ENCODE measurements around the gene HMX3. TPM values are rescaled to one million over a fixed set of nuclear protein-coding genes. Genes with fewer than 3 reads are reported as not detected.

HMX3 gene
- total and polyA plus RNA-seq, 2 experiments from 2014 or later = 0.35 TPM; not detected in 1

DNA sequence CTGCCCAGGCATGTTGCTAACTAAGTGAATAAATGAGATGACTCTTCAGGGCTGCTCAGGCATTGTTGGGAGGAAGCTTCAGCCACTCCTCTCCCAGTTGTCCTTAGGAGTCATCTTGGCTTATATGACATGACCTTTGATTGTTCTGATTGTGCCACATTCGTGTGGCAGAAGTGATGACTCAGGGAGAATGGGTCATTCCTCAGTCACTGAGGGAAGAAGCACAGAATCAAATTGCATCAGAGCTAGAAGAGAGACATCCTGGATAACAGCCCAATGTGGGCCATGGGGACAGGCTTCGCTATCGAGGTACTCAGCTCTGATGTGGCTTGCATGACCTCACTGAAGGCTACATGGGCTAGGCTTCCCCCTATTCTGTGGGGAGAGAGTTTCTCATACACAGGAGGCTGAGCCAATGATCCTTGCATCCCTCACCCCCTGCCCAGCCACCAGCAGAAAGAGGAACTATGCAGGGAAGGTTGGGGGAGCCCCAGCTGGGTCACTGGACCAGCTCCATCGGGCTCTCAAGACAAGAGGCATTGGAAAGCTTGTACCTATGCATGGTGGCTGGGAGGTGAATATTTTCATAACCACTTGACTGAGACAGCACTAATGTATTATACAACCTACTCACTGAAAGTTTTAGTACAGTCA, 6.0 kb upstream of the HMX3 start:
- no peaks in the 10 kb centered on the region for H3K36me3 ChIP-seq (ENCODE audit: insufficient read depth)
- no peak overlapping the region for H3K4me3 Mint-ChIP-seq

More for the DNA sequence above, 6.0 kb upstream of the HMX3 start:
- Histone ChIP-seq H3K9me2 (ENCODE audit: insufficient read depth) (no peaks in the 10 kb centered on the region), H3K27me3 (ENCODE audit: insufficient read depth) (peaks cover 65% of the 10 kb centered on the region), H3F3A (replicated peaks; ENCODE audit: low read depth) (peaks cover 18% of the 10 kb centered on the region; the same call in 1 of the 2 replicates), H4K20me1 (replicated peaks; ENCODE audit: insufficient read depth) (no peaks in the 10 kb centered on the region; the same call in 1 of the 2 replicates), H3K79me2 (replicated peaks; ENCODE audit: insufficient read depth) (no peaks in the 10 kb centered on the region), H2AFZ (no peak overlapping the region), H3K4me3 (no peak overlapping the region), H3K4me1 (ENCODE audit: insufficient read depth) (peaks cover 11% of the 10 kb centered on the region), H3K4me2 (no peak overlapping the region), H3K27ac (ENCODE audit: low read depth) (no peak overlapping the region)
- Mint-ChIP-seq H3K36me3 (ENCODE audit: low read depth) (no peaks in the 10 kb centered on the region; the same call in 2 of the 3 replicates), H3K9me3 (peaks cover 11% of the 10 kb centered on the region; the same call in 2 of the 3 replicates), H3K27me3 (ENCODE audit: insufficient read depth, low read depth, poor library complexity) (peaks cover 55% of the 10 kb centered on the region), H3K4me1 (peaks cover 24% of the 10 kb centered on the region), H3K27ac (no peak overlapping the region)
- DNase-seq (ENCODE audit: low spot score) (no peak), ATAC-seq (no peak)
- TF ChIP-seq STAT1 (IDR thresholded peaks at IDR 0.05; ENCODE audit: unreplicated experiment) = no peak
- TF ChIP-seq NANOG (IDR thresholded peaks at IDR 0.05; ENCODE audit: borderline replicate concordance) = no peak
- no peak for TF ChIP-seq EZH2phosphoT487 (IDR thresholded peaks at IDR 0.05; ENCODE audit: unreplicated experiment)
- TF ChIP-seq CREB1 (CRISPR knock-in tag; IDR thresholded peaks at IDR 0.05; ENCODE audit: low read depth) = no peak
- TF ChIP-seq EZH2 (IDR thresholded peaks at IDR 0.05; ENCODE audit: low read depth, unreplicated experiment) = no peak
- no peak for TF ChIP-seq ZNF114 (CRISPR knock-in tag; IDR thresholded peaks at IDR 0.05)
- TF ChIP-seq, protein P1, sequence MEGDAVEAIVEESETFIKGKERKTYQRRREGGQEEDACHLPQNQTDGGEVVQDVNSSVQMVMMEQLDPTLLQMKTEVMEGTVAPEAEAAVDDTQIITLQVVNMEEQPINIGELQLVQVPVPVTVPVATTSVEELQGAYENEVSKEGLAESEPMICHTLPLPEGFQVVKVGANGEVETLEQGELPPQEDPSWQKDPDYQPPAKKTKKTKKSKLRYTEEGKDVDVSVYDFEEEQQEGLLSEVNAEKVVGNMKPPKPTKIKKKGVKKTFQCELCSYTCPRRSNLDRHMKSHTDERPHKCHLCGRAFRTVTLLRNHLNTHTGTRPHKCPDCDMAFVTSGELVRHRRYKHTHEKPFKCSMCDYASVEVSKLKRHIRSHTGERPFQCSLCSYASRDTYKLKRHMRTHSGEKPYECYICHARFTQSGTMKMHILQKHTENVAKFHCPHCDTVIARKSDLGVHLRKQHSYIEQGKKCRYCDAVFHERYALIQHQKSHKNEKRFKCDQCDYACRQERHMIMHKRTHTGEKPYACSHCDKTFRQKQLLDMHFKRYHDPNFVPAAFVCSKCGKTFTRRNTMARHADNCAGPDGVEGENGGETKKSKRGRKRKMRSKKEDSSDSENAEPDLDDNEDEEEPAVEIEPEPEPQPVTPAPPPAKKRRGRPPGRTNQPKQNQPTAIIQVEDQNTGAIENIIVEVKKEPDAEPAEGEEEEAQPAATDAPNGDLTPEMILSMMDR (conservative IDR thresholded peaks at IDR 0.05; ENCODE audit: low read depth in 2 of 2) = no peak
- no peak for TF ChIP-seq POLR2AphosphoS5 (IDR thresholded peaks at IDR 0.05; ENCODE audit: low read depth)
- TF ChIP-seq ZNF331 (CRISPR knock-in tag; IDR thresholded peaks at IDR 0.05; ENCODE audit: low read depth) = no peak
- TF ChIP-seq, protein P2, sequence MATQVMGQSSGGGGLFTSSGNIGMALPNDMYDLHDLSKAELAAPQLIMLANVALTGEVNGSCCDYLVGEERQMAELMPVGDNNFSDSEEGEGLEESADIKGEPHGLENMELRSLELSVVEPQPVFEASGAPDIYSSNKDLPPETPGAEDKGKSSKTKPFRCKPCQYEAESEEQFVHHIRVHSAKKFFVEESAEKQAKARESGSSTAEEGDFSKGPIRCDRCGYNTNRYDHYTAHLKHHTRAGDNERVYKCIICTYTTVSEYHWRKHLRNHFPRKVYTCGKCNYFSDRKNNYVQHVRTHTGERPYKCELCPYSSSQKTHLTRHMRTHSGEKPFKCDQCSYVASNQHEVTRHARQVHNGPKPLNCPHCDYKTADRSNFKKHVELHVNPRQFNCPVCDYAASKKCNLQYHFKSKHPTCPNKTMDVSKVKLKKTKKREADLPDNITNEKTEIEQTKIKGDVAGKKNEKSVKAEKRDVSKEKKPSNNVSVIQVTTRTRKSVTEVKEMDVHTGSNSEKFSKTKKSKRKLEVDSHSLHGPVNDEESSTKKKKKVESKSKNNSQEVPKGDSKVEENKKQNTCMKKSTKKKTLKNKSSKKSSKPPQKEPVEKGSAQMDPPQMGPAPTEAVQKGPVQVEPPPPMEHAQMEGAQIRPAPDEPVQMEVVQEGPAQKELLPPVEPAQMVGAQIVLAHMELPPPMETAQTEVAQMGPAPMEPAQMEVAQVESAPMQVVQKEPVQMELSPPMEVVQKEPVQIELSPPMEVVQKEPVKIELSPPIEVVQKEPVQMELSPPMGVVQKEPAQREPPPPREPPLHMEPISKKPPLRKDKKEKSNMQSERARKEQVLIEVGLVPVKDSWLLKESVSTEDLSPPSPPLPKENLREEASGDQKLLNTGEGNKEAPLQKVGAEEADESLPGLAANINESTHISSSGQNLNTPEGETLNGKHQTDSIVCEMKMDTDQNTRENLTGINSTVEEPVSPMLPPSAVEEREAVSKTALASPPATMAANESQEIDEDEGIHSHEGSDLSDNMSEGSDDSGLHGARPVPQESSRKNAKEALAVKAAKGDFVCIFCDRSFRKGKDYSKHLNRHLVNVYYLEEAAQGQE (IDR thresholded peaks at IDR 0.05; ENCODE audit: unreplicated experiment) = no peak
- TF ChIP-seq ZNF462 (CRISPR knock-in tag; IDR thresholded peaks at IDR 0.05) = no peak
- no peak for TF ChIP-seq JUNB (IDR thresholded peaks at IDR 0.05; ENCODE audit: unreplicated experiment)

All from GM23338 (cell line).